NCI-H1105 (cell line): ENCODE measurements around the gene DUSP2.

Experiments used
- DNase-seq: peaks from one replicate; lab custom pipeline; 2025; lab: John Stamatoyannopoulos, UW

Gene DUSP2

GRCh38 chr2:96131152-96131812 is 14.0 kb downstream of the DUSP2 start:
- DNase-seq, result no peak

- no peak for DNase-seq
Observed at GRCh38 chr2:96130483-96130882, 14.8 kb downstream of the DUSP2 start.

GRCh38 chr2:96129528-96130120 is 15.6 kb downstream of the DUSP2 start:
- DNase-seq, result no peak

GRCh38 chr2:96128456-96128855 is 16.8 kb downstream of the DUSP2 start:
- no peak for DNase-seq

- DNase-seq, result no peak
Observed at GRCh38 chr2:96124406-96125265, 20.6 kb downstream of the DUSP2 start.

GRCh38 chr2:96123936-96124335 is 21.3 kb downstream of the DUSP2 start:
- DNase-seq, result no peak

- no peak for DNase-seq
Observed at GRCh38 chr2:96123290-96123689, 21.9 kb downstream of the DUSP2 start.

- no peak for DNase-seq
Observed at GRCh38 chr2:96122391-96122790, 22.8 kb downstream of the DUSP2 start.

GRCh38 chr2:96121414-96121813 is 23.8 kb downstream of the DUSP2 start:
- no peak for DNase-seq

GRCh38 chr2:96120991-96121390 is 24.2 kb downstream of the DUSP2 start:
- DNase-seq, result no peak

GRCh38 chr2:96120091-96120720 is 25.0 kb downstream of the DUSP2 start:
- DNase-seq, result no peak

- DNase-seq, result no peak
Observed at GRCh38 chr2:96119389-96119751, 25.9 kb downstream of the DUSP2 start.

GRCh38 chr2:96118698-96119388 is 26.4 kb downstream of the DUSP2 start:
- DNase-seq, result no peak

- no peak for DNase-seq
Observed at GRCh38 chr2:96117701-96118588, 27.3 kb downstream of the DUSP2 start.

- no peak for DNase-seq
Observed at GRCh38 chr2:96116879-96117533, 28.2 kb downstream of the DUSP2 start.

- no peak for DNase-seq
Observed at GRCh38 chr2:96116424-96116878, 28.8 kb downstream of the DUSP2 start, which contains the start of gene ADRA2B. Gene ADRA2B, minus strand, starts transcription at chr2:96116571. Its CDS starts 422 bp downstream, at chr2:96116149.

- no peak for DNase-seq
Observed at GRCh38 chr2:96115631-96116423, 29.4 kb downstream of the DUSP2 start.

GRCh38 chr2:96114903-96115581 is 30.2 kb downstream of the DUSP2 start:
- DNase-seq, result no peak

- no peak for DNase-seq
Observed at GRCh38 chr2:96114546-96114902, 30.7 kb downstream of the DUSP2 start.
